HCEC 1CT (cell line): Measurements from ENCODE around the gene PPP2R3B.

Source experiments
- DNase-seq: peaks from one replicate; pipeline ENCODE4 v3.0.0-alpha.2; 2017

The PPP2R3B gene

DNA sequence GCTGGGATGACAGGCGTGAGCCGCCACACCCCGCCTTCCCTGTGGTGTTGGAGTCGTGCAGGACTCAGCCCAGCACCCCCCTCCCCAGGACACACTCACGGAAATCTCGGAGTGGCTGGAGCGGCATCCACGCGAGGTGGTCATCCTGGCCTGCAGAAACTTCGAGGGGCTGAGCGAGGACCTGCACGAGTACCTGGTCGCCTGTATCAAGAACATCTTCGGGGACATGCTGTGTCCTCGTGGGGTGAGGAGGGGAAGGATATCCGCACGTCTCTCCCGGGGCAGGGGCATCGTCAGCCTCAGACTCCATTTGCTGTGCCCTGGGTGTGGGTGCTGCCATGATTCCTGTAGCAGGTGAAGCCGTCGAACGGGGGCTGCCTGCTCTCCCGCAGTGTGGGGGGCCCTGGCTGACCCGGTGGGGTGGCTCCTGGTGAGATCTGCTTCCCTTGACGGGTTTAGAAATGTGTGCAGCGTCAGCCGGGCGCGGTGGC, 95.3 kb downstream of the PPP2R3B start:
- DNase-seq = no peak

DNA sequence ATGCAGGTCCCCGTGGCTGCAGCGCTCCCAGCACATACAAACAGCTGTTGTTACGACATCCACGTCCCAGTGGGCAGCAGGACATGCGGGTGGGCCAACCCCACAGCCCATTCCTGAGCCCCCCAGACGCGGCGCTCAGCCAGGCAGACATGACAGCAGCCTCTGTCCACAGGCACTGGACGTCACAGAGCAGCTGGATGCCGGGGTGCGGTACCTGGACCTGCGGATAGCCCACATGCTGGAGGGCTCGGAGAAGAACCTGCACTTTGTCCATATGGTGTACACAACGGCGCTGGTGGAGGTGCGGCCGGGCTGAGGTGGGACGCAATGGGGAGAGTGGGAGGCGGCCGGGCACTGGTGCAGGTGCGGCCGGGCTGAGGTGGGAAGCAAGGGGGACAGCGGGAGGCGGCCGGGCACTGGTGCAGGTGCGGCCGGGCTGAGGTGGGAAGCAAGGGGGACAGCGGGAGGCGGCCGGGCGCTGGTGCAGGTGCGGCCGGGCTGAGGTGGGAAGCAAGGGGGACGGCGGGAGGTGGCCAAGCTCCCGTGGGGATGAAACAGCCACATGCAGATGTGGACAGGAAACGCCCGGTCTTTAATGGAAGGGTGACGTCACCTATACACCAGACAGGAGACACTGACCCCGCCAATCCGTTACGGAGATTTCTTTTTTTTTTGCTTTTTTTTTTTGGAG, 96.1 kb downstream of the PPP2R3B start:
- DNase-seq = no peak

DNA sequence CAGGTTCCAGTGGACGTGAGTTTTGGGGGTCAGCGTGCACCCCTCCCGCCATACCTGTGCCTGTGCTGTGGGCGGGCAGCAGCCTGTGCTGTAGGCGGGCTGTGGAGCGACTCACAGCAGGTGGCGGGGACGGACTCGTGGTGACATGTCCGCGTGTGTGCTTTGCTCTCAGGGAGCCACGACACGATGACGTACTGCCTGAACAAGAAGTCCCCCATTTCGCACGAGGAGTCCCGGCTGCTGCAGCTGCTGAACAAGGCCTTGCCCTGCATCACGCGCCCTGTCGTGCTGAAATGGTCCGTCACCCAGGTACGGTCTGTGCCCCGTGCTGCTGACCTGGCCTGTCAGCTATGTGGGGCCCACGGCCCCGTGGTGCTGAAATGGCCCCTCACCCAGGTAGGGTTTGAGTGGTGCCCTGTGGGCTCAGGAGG, 98.1 kb downstream of the PPP2R3B start:
- no peak for DNase-seq

DNA sequence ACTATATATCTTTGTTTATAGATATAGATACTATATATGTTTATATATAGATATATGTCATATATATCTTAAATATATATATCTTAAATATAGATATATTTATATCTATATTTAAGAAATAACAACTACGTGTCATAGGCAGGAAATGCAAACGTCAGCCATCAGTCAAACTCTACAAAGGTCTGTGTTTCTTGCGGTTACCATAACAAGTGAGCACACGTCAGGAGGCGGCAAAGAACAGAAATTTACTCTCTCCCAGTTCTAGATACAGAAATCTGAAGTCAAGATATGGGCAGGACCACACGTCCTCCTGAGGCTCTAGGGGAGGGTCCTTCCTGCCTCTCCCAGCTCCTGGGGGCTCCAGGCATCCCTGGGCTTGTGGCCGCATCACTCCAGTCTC, 99.0 kb downstream of the PPP2R3B start:
- DNase-seq = no peak

DNA sequence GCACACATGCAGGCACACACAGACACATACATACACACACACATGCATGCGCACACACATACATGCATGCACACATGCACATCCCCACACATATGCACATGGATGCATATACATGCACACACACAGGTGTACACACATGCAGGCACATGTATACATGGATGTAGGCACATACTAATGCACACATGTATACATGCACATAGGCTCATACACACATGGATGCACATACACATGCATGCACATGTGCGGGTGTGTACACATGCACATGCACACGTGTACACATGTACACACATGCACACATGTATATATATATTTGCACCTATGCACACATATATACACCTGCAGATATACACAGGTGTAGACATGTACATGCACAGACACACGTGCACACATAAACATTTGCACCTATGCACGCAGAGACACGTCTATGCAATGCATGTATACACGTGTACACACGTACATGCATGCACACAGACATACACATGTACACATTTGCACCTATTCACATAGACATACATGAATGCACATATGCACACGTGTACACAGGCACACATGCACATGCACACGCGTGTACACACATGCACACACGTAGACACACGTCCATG, 101.5 kb downstream of the PPP2R3B start:
- no peak for DNase-seq
